GM21360 (cell line): ENCODE data around the gene NOC2L.

Experiments used
- ATAC-seq: cut with Tn5 transposase; IDR thresholded peaks from one replicate; pipeline ENCODE4 v1.9.1; 2021; ENCODE audit warnings: mild to moderate bottlenecking, moderate library complexity; ENCODE audit not compliant: unreplicated experiment

The NOC2L gene

GRCh38 chr1:931380-932172 lies 27.5 kb downstream of the NOC2L start:
- ATAC-seq, result no peak

GRCh38 chr1:930633-931138 lies 28.4 kb downstream of the NOC2L start:
- ATAC-seq, result no peak

- ATAC-seq, result no peak
Measured at GRCh38 chr1:929712-930632, 29.1 kb downstream of the NOC2L start.

- ATAC-seq, result no peak
Measured at GRCh38 chr1:928825-929661, 30.0 kb downstream of the NOC2L start.

DNA sequence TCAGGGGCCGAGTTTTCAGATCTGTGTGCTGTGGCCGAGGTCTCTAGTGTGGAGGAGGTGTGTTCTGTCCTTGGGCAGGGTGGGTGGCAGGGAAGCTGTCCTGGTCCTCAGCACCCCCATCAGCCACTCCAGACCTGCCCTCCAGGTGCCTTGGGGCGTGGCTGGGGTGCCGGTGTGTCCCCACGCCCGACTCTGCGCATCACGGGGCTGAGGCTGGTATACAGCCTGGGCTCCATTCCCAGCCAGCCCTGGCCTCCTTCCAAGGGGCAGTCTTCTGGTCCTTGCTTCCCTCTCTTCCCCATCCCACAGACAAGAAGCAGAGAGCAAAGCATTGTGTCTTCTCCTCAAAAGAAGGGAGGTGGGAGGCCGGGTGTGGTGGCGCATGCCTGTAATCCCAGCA lies 31.3 kb downstream of the NOC2L start:
- ATAC-seq, result no peak

GRCh38 chr1:927234-927633 lies 31.8 kb downstream of the NOC2L start:
- no peak for ATAC-seq

DNA sequence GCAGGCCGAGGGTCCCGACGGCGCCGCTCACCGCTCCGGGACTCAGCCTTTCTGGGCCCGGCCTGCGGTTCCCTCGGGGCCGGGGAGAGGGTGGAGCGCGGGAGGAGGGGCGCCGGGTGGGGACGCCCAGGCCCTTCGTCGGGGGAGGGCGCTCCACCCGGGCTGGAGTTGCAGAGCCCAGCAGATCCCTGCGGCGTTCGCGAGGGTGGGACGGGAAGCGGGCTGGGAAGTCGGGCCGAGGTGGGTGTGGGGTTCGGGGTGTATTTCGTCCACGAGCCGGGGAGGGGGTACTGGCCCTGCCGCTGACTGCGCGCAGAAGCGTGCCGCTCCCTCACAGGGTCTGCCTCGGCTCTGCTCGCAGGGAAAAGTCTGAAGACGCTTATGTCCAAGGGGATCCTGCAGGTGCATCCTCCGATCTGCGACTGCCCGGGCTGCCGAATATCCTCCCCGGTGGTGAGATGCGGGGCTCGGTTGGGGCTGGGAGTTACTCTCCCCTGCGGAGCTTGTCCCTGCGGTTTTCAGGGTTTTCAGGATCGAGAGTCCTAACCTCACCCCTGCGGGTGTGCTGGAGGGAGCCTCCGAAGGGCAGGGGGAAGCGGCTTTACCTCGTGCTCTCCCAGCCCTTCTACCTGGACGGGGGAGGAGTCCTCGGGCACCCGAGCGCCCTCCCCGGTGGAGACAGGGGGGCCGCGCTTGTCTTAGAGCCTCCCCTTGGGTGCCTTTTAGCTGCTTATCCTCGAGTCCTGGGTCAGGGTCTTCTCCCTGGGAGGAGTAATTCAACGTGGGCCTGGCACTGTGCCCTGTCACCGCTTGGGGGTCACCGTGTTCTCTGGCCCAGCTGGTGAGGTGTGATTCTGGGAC lies 33.3 kb downstream of the NOC2L start:
- no peak for ATAC-seq

- no peak for ATAC-seq
Measured at GRCh38 chr1:924656-925560, 34.1 kb downstream of the NOC2L start.

DNA sequence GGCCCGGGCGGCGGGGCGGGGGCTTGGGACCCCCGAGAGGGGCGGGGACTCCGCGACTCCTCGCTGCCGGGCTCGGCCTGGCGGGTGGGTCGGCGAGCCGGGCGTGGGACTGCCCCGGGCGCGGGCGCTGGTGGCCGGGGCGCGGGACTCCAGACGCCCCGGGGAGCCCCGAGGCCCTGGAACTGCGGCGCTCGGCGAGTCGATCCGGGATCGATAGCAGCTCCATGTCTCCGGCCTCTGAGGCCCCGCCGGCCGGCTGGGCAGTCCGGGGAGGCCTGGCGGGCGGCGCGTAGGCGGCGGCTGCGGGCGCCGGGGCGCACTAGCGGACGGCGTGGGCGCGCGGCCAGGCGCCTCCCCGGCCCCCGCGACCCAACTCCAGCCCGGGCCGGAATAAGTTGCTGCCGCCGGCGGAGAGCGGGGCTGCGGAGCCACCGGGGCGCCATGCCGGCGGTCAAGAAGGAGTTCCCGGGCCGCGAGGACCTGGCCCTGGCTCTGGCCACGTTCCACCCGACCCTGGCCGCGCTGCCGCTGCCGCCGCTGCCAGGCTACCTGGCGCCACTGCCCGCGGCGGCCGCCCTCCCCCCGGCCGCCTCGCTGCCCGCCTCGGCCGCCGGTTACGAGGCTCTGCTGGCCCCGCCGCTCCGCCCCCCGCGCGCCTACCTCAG lies 34.9 kb downstream of the NOC2L start:
- no peak for ATAC-seq

GRCh38 chr1:923131-923990 lies 35.7 kb downstream of the NOC2L start, which contains the start of gene SAMD11:
Gene SAMD11 (plus strand): TSS chr1:923923. CDS start chr1:924432, 509 bp downstream.
- no peak for ATAC-seq

- no peak for ATAC-seq
Measured at GRCh38 chr1:921011-921837, 37.8 kb downstream of the NOC2L start.

GRCh38 chr1:920521-920920 lies 38.5 kb downstream of the NOC2L start:
- ATAC-seq, result no peak

DNA sequence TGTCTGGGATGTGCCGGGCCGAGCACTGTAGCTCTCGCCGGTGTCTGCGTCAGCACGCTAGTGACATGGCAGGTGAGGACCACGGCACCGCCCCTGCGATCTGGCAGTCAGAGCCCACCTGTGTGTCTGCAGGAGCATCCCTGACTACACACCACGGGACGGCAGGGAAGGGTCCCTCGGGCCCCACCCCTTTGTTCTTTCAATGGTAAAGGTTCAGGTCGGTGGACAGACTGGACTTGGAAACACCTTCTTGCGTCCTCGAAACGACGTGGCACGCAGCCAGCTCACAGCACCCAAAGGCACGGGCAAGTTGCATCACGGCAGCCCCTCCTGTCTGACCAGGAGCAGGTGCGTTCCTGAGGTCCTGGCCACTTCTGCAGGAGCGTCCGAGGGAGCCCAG lies 39.0 kb downstream of the NOC2L start:
- no peak for ATAC-seq

- ATAC-seq, result no peak
Measured at GRCh38 chr1:919271-919872, 39.7 kb downstream of the NOC2L start.

GRCh38 chr1:918843-919242 lies 40.2 kb downstream of the NOC2L start:
- no peak for ATAC-seq

- ATAC-seq, result no peak
Measured at GRCh38 chr1:918353-918752, 40.7 kb downstream of the NOC2L start.
